Ishikawa (cell line): Measurements from ENCODE around the gene PRM1.

ENCODE experiments used
- CEBPB ChIP-seq: IDR thresholded peaks from 2 replicates; pipeline ENCODE4 v1.6.1; 2012
- CREB1 ChIP-seq: IDR thresholded peaks from 2 replicates; pipeline ENCODE4 v1.6.1; 2012; ENCODE audit warnings: low read depth
- EGR1 ChIP-seq: IDR thresholded peaks from 2 replicates; pipeline ENCODE4 v1.6.1; 2012
- EP300 ChIP-seq: IDR thresholded peaks from 2 replicates; pipeline ENCODE4 v1.6.1; 2012; ENCODE audit warnings: borderline replicate concordance
- FOXM1 ChIP-seq: IDR thresholded peaks from 2 replicates; pipeline ENCODE4 v1.6.1; 2012; ENCODE audit warnings: low read depth, borderline replicate concordance
- MAX ChIP-seq: IDR thresholded peaks from 2 replicates; pipeline ENCODE4 v1.6.1; 2012
- NFIC ChIP-seq: IDR thresholded peaks from 2 replicates; pipeline ENCODE4 v1.6.1; 2012
- RAD21 ChIP-seq: IDR thresholded peaks from 2 replicates; pipeline ENCODE4 v1.6.1; 2012; ENCODE audit warnings: low read depth
- REST ChIP-seq: IDR thresholded peaks from 2 replicates; pipeline ENCODE4 v1.6.1; 2012; ENCODE audit warnings: low read depth, mild to moderate bottlenecking
- TAF1 ChIP-seq: IDR thresholded peaks from 2 replicates; pipeline ENCODE4 v1.6.1; 2012; ENCODE audit warnings: low read depth, mild to moderate bottlenecking
- TCF12 ChIP-seq: IDR thresholded peaks from 2 replicates; pipeline ENCODE4 v1.6.1; 2012; ENCODE audit warnings: low read depth
- TEAD4 ChIP-seq: IDR thresholded peaks from 2 replicates; pipeline ENCODE4 v1.6.1; 2012
- USF1 ChIP-seq: IDR thresholded peaks from 2 replicates; pipeline ENCODE4 v1.6.1; 2012
- YY1 ChIP-seq: IDR thresholded peaks from 2 replicates; pipeline ENCODE4 v1.6.1; 2012; ENCODE audit warnings: low read depth
- ZBTB7A ChIP-seq: IDR thresholded peaks from 2 replicates; pipeline ENCODE4 v1.6.1; 2012; ENCODE audit warnings: low read depth

The PRM1 gene

GRCh38 chr16:11271610-11272009 lies 9.5 kb downstream of the PRM1 start:
- no peak for TF ChIP-seq ZBTB7A
- no peak for TF ChIP-seq EGR1
- no peak for TF ChIP-seq RAD21
- TF ChIP-seq CEBPB, result no peak
- no peak for TF ChIP-seq FOXM1

- TF ChIP-seq CREB1 (no peak), EP300 (no peak), EGR1 (no peak), ZBTB7A (no peak)
Observed at GRCh38 chr16:11270602-11271162, 10.4 kb downstream of the PRM1 start.

- TF ChIP-seq CREB1 (no peak), NFIC (no peak), CEBPB (no peak), USF1 (no peak), YY1 (no peak), ZBTB7A (no peak), MAX (no peak), TAF1 (no peak), TCF12 (no peak), EP300 (no peak), FOXM1 (no peak), RAD21 (no peak), TEAD4 (no peak), EGR1 (no peak), REST (no peak)
Observed at GRCh38 chr16:11268921-11269375, 12.2 kb downstream of the PRM1 start, which contains the start of gene TNP2. TSS of gene TNP2 (minus strand) at chr16:11269325. CDS start at chr16:11269262, 63 bp downstream.

- no peak for TF ChIP-seq RAD21
- no peak for TF ChIP-seq CEBPB
- TF ChIP-seq REST, result no peak
- no peak for TF ChIP-seq YY1
- TF ChIP-seq EGR1, result no peak
- TF ChIP-seq TEAD4, result no peak
- TF ChIP-seq CREB1, result no peak
- TF ChIP-seq MAX, result no peak
- TF ChIP-seq FOXM1, result no peak
- no peak for TF ChIP-seq TAF1
- TF ChIP-seq TCF12, result no peak
- TF ChIP-seq ZBTB7A, result no peak
- TF ChIP-seq USF1, result no peak
- TF ChIP-seq EP300, result no peak
- TF ChIP-seq NFIC, result no peak
Observed at GRCh38 chr16:11265124-11265523, 16.0 kb downstream of the PRM1 start.

GRCh38 chr16:11264155-11264832 lies 16.8 kb downstream of the PRM1 start:
- TF ChIP-seq TAF1 (no peak), FOXM1 (no peak), CEBPB (no peak), RAD21 (no peak), ZBTB7A (no peak), USF1 (no peak), YY1 (no peak), TCF12 (no peak), TEAD4 (no peak), REST (no peak), MAX (no peak)
